ENCODE data around the gene EEIG1.

The EEIG1 gene

GRCh38 chr9:127991017-127991756 lies 10.4 kb upstream of the EEIG1 start:
- POLR2A ChIA-PET = interaction anchor here (1.3 kb wide), 1 partner anchor 9 kb away, joined by 6 read pairs; no protein-coding TSS in a partner anchor
- Histone ChIP-seq H3K9me3 (ENCODE audit: control insufficient read depth, insufficient read depth, low read depth, low read length) (no peaks in the 10 kb centered on the region), H3K4me1 (ENCODE audit: control insufficient read depth, insufficient read depth, low read length) (no peaks in the 10 kb centered on the region), H3K4me3 (ENCODE audit: low read depth, low read length) (no peak overlapping the region), H3K36me3 (ENCODE audit: control insufficient read depth in 2 of 2, insufficient read depth in 1 of 2, low read length in 2 of 2) (no peaks in the 10 kb centered on the region), H3K27ac (ENCODE audit: extremely low read depth, low read depth, low read length) (no peak overlapping the region)
- TF ChIP-seq ZBTB48 (tag by site-specific recombination; IDR thresholded peaks at IDR 0.05) (0 out of 2 replicates have a peak, but pooled peaks have one; percentile 23), PRDM4 (tag by site-specific recombination; IDR thresholded peaks at IDR 0.05) (no peak)
- CTCF ChIA-PET = interaction anchor here (1.0 to 2.0 kb wide), 4 partner anchors 18 to 127 kb away, joined by 3 to 6 read pairs (median 4); no protein-coding TSS in a partner anchor

GRCh38 chr9:127990554-127990953 lies 9.8 kb upstream of the EEIG1 start:
- Histone ChIP-seq H3K36me3 (ENCODE audit: control insufficient read depth in 2 of 2, insufficient read depth in 1 of 2, low read length in 2 of 2) (no peaks in the 10 kb centered on the region), H3K4me3 (ENCODE audit: low read depth, low read length) (no peak overlapping the region), H3K27ac (ENCODE audit: extremely low read depth, low read depth, low read length) (no peak overlapping the region), H3K9me3 (ENCODE audit: control insufficient read depth, insufficient read depth, low read depth, low read length) (no peaks in the 10 kb centered on the region), H3K4me1 (ENCODE audit: control insufficient read depth, insufficient read depth, low read length) (no peaks in the 10 kb centered on the region)
- no peak for TF ChIP-seq ZNF26 (tag by site-specific recombination; IDR thresholded peaks at IDR 0.05)
- no peak for TF ChIP-seq ZNF518A (tag by site-specific recombination; conservative IDR thresholded peaks at IDR 0.05; ENCODE audit: low read depth)
- TF ChIP-seq ZNF211 (tag by site-specific recombination; IDR thresholded peaks at IDR 0.05; ENCODE audit: low read depth) = no peak
- TF ChIP-seq ZNF24 (tag by site-specific recombination; IDR thresholded peaks at IDR 0.05) = no peak
- TF ChIP-seq ZBTB1 (tag by site-specific recombination; IDR thresholded peaks at IDR 0.05) = no peak
- no peak for TF ChIP-seq MEIS1 (CRISPR knock-in tag; IDR thresholded peaks at IDR 0.05; ENCODE audit: borderline replicate concordance)
- TF ChIP-seq ZBTB7A (tag by site-specific recombination; IDR thresholded peaks at IDR 0.05; ENCODE audit: low read depth) = no peak
- TF ChIP-seq BCL6B (tag by site-specific recombination; IDR thresholded peaks at IDR 0.05) = no peak
- TF ChIP-seq CTCF (tag by site-specific recombination; IDR thresholded peaks at IDR 0.05) = no peak
- TF ChIP-seq ZNF157 (tag by site-specific recombination; IDR thresholded peaks at IDR 0.05) = no peak
- no peak for TF ChIP-seq ZNF449 (tag by site-specific recombination; IDR thresholded peaks at IDR 0.05)
- no peak for TF ChIP-seq ZNF280C (tag by site-specific recombination; IDR thresholded peaks at IDR 0.05)
- TF ChIP-seq ZNF843 (tag by site-specific recombination; IDR thresholded peaks at IDR 0.05) = no peak
- no peak for TF ChIP-seq ZNF621 (tag by site-specific recombination; IDR thresholded peaks at IDR 0.05)
- CTCF ChIA-PET = interaction anchor here (1.2 to 2.0 kb wide), 2 partner anchors 17 to 44 kb away, joined by 6 read pairs; no protein-coding TSS in a partner anchor
- POLR2A ChIA-PET = interaction anchor here (1.3 kb wide), 1 partner anchor 9 kb away, joined by 6 read pairs; no protein-coding TSS in a partner anchor

All from HEK293 (cell line).